NCI-H748 (cell line): ENCODE results near the gene ACHE.
A peak's percentile ranks its signal among the peaks of the same experiment; 100 is the strongest.

Experiments
- DNase-seq: peaks from one replicate; lab custom pipeline; 2025; ENCODE audit not compliant: unreplicated experiment; lab: John Stamatoyannopoulos, UW

Gene ACHE

DNA sequence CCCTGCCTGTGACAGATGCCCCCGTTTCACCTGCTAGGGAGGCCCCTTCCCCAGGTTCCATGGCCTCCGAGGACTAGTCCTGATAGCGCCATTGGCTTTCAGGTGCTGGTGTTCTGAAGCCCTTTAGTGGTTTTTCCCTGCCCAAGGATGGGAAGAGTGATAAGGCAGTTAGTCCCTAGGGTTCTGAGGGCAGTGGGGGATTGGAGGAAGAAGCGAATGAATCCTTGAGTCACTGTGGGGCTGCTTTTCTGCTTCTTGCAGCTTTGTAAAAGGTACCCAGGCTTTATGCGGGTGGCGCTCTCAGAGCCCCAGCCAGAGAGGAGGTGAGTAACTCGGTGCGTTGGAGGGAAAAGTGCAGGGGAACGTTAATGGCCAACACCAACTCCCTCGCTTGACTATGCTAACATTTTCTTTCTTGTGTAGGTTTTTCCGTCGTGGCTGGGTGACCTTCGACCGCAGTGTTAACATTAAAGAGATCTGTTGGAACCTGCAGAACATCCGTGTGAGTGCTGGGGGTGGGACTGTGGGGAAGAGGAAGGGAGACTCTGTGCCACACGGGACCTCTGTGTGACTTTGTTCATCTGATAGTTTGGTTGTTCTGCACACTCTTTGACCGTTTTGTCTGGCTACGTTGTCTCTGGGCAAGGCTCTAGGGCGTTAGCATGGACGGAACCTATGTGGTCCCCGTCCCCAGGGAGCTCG, 10.1 kb downstream of the ACHE start:
- no peak for DNase-seq

DNA sequence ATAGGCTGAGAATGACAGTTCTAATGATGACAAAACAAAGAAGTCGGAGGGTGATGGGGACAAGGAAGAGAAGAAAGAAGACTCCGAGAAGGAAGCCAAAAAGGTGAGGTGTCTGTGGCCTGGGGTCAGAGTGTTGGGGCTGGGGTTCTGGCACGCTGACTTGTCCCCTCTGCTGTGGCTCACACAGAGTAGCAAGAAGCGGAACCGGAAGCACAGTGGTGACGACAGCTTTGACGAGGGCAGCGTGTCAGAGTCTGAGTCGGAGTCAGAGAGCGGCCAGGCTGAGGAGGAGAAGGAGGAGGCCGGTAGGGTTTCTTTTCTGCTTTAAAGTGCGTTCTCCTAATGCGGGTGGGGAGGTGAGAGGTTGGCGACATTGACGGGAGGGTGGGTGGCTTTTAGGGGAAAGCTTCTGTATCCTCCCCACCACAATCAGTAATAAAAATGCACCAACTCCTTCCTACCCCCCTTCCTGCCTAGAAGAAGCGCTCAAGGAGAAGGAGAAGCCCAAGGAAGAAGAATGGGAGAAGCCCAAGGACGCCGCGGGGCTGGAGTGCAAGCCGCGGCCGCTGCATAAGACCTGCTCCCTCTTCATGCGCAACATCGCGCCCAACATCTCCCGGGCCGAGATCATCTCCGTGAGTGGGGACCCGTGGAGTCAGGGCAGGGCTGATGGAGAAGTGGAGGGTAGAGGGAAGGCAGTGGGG, 10.8 kb downstream of the ACHE start:
- DNase-seq, result no peak

DNA sequence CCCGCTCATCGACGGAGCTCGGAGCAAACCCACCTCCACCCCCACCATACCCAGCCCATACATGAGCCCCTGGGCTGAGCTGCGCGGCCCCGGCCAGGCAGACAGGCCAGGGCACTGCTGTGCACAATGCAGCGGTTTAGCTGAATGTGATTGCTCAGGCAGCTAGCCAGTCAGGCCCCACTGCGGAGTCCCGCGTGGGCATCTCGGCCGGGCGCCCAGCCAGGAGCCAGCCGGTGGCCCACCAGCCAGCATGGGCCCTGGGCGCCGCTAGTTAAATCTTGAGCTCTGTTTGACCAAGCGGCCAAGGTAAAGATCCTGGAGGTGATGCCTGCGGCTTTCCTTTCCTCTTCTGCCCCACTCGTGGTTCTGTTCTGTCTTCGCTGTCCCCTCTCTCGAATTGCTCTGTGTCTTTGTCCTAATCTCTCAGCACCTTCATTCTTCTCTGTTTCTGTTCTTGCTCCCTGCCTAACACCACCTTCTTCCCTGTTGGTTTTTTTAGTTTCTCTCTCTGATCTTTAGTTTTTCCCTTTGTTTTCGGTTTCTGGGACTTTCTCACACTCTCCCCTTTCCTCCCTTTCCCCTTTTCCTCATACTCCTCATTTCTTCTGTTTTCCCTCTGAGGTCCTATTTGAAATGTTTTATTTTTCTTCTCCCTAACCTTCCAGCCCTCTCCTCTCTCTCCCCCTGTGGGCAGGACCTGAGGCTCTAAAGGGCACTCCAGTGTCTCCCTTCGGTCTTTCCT, 12.7 kb downstream of the ACHE start:
- no peak for DNase-seq

DNA sequence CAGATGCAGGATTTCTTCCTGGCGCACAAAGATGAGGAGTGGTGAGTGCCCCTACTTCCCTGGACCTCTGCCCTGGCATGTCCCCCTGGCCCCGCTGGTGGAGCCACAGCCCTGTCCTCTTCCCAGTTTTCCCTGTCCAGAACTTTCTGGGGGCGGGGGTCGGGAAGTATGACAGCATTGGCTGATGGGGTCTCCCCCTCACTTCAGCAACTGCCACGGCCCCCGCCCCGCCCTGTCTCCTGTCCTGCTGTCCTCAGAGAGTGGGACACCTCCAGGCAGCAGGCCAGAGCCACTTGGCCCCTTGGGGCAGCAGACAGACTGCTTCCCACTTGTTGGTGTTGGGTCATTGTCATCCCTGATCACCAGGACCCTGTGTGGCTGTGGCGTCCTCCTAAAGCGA, 13.5 kb downstream of the ACHE start:
- DNase-seq, result no peak

DNA sequence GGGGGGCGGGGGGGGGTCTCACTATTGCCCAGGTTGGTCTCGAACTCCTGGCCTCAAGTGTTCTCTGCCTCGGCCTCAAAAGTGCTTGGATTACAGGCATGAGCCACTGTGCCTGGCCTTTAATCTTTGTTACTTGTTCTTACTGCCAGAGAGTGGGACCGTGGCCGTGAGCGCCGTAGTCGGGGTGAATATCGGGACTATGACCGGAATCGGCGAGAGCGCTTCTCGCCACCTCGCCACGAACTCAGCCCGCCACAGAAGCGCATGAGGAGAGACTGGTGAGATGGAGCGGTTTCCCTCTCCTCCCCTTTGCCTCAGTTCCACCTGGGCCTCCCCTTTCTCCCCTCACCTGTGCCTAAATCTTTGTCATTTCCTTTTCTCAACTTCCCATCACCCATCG, 14.6 kb downstream of the ACHE start:
- no peak for DNase-seq

DNA sequence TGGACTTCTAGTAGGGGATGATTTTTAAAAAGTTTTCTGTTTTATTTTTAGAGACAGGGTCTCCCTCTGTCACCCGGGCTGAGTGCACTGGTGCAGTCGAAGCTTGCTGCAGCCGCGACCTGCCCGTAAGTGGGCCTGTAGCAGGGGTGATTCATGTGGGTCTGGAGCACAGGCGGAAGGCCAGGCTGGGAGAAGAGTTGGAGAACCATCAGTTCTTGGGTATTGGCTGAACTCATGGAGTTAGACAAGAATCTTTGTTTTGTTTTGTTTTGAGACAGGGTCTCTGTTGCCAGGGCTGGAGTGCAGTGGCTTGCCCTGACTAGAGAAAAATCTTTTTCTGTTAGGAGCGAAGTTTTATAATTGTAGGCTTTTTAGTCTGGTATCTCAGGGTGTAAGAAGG, 15.0 kb downstream of the ACHE start:
- no peak for DNase-seq

DNA sequence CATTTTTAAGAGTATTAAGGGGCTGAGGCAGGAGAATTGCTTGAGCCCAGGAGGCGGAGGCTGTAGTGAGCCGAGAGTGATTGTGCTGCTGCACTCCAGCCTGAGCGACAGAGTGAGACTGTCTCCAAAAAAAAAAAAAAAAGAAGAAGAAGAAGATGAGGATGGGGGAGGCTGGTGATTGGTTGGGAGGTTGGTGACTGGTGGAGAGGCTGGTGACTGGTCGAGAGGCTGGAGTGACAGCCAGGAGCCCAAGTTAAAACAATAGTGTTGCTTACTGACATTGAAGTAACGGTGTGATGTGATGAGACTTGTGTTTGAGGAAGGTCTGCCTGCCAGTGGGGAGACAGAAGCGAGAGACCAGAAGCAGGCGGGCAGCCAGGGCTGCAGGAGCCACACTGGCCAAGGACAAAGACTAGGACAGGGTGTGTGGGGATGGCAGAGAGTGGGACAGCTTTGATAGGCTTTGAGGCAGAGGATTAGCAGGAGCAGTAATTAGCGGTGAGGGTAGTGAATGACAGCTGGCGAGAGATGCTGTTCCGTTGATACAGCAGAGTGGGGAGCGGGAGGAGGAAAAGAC, 15.9 kb downstream of the ACHE start:
- no peak for DNase-seq

DNA sequence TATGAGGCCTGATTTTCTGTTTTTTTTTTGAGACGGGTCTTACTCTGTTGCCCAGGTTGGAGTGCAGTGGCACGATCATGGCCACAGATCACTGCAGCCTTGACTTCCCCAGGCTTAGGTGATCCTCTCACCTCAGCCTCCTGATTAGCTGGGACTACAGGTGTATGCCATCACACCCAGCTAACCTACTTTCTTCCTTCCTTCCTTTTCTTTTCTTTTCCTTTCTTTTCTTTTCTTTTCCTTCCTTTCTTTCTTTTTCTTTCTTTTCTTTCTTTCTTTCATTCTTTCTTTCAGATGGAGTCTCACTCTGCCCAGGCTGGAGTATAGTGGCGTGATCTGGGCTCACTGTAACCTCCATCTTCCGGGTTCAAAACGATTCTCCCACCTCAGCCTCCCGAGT, 17.0 kb downstream of the ACHE start:
- no peak for DNase-seq

DNA sequence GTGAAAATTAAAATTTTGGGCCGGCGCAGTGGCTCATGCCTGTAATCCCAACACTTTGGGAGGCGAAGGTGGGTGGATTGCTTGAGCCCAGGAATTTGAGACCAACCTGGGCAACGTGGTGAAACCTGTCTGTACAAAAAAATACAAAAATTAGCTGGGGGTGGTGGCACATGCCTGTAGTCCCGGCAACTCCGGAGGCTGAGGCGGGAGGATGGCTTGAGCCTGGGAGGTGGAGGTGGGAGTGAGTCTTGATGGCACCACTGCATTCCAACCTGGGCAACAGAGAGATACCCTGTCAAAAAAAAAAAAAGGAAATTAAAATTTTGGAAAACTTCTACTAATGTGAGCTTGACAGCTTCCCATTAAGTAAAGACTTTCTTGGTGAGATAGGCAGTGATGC, 17.7 kb downstream of the ACHE start:
- no peak for DNase-seq

DNA sequence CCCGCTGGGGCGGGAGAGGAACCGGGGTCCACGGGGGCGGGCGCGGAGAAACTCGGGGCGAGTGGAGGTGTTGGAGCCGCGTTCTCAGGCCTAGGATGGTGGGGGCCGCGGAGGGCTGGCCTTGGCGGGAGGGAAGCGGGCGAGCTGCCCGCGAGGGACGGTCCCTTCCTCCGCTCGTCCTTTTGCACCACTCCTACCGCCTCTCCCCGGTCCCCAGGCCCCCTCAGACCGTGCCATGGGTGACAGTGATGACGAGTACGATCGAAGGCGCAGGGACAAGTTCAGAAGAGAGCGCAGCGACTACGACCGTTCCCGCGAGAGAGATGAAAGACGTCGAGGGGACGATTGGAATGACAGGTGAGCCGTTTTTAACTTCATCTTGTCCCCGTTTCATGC, 20.3 kb downstream of the ACHE start:
- DNase-seq, result peak; percentile 48

DNA sequence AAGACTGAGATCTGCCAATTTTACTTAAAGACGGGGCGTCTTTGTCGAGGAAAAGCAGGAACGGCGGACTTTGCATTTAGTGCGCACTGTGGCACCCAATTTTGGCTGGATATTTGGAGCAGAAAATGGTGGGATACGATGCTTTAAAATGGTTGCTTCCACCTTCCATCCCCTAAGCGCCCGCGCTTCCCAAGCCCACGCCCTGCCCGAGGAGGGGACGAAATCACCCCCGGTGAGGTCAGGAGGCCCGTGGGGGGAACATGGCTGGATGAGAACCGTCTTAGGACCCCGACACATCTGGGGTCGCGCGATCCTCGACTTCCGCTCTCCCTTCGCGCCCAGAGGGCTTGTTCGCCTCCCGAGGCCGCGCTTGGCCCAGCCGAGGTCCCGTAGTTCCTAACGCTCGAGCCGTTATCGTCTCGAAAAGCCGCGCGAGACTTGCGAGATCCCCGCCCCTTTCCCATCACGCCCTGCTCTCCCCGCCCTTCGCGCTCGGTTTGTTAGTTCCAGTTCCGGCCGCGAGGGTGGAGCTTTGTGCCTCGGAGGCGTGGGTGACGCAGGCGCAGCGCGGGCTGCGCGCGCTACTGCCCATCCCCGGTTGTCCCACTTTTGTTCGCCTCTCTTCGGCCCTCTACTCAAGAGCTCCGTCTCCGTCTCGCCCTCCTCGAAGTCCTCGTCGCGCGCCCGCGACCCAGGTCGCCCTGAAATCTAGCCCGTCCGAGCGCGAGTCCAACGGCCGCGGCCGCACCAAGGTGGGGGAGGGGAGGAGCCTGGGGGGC, 20.9 kb downstream of the ACHE start, which contains the start of gene SRRT:
Gene SRRT, plus strand, starts transcription at position 527 of the 779 bp plus-strand sequence. CDS start 488 bp downstream, outside the sequence.
- DNase-seq, result peak; percentile 99

DNA sequence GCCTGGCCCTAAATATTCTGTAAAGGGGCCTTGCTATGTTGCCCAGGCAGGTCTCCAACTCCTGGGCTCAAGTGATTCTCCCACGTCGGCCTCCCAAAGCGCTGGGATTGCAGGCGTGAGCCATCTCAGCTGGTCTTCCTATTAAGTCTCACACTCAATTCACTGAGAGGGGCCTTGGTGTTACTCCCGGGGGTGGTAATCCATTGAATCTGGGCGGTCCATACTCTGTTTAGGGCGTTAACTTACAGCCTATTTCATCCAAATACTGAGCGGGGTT, 21.4 kb downstream of the ACHE start:
- DNase-seq, result peak; percentile 48

DNA sequence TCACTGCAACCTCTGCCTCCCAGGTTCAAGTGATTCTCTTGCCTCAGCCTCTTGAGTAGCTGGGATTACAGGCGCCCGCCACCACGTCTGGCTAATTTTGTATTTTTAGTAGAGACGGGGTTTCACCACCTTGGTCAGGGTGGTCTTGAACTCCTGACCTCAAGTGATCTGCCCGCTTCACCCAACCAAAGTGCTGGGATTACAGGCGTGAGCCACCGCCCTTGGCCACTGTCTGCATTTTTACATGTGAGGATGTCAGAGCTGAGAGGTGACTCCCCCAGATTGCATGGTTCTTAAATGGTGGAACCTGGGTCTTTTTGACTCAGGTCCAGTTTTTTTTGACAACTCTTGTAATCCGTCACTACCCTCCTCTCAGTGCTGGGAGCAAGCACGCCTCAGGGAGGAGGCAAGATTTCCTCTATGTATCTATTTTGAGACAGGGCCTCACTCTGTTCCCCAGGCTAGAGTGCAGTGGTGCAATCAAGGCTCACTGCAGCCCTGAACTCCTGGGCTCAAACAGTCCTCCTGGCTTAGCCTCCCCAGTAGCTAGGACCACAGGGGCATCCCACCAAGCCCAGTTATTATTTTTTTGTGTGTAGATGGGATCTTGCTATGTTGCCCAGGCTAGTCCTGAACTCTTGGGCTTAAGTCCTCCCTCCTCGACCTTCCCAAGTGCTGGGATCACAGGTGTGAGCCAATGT, 21.9 kb downstream of the ACHE start:
- no peak for DNase-seq

DNA sequence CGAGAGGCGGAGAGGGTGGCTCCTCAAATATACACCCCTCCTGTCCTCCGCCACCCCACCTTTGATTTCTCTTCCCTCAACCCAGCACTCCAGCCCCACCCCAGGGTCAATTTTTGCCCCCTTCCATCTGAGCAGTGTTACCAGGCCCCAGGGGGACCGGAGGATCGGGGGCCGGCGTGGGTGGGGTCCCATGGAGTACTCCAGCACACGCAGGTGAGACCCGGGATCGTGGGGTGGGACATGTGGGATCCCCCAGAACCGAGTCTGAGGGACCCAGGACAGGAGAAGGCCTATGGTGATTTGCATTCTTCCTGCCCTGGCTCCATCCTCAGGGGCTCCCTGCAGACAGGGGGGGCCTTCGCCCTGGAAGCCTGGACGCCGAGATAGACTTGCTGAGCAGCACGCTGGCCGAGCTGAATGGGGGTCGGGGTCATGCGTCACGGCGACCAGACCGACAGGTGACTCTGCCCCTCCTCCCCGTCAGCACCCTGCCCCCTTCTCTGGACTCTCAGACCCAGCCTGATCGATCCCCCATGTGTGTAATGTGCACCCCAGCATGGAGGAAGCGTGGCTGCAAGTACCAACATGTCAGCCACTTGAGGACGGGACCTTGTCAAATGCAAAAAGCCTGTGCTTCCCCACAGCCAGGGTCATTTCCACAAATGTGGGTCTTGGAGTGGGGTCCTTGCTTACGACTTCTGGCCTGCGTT, 27.8 kb downstream of the ACHE start:
- DNase-seq, result no peak

DNA sequence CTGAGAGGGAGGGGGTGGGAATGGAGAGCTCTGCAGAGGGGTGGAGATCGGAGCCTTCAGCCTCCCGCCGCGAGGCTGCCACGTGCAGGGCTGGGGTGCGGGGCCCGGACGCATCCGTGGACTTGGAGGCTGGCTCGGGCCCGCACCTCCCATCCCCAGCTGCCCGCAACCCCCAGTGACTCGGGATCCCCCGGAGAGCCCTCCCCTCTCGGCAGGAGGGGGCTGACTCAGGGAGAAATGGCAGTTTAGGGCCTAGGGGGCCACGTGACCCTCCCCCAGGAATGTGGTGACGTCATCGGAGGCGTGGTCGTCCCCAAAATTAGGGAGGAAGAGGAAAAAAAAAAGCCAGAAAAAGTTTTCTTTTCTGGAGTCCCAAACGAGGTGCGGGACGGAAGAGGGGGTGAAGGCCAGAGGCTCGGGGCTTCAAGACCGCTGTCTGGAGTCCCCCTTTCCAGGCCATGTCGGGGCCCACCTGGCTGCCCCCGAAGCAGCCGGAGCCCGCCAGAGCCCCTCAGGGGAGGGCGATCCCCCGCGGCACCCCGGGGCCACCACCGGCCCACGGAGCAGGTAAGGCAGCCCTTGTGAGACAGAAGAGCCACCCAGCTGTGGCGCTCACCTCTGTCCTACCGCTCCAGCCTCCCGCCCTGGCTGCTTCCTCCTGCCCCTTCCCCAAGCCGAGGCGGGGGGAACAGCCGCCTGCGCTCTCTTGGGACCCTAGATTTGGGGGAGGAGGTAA, 28.5 kb downstream of the ACHE start, which contains the start of gene TRIP6:
Gene TRIP6, plus strand, starts transcription at position 348 of the 736 bp plus-strand sequence. Its CDS starts 111 bp downstream, at position 459.
- DNase-seq, result no peak

DNA sequence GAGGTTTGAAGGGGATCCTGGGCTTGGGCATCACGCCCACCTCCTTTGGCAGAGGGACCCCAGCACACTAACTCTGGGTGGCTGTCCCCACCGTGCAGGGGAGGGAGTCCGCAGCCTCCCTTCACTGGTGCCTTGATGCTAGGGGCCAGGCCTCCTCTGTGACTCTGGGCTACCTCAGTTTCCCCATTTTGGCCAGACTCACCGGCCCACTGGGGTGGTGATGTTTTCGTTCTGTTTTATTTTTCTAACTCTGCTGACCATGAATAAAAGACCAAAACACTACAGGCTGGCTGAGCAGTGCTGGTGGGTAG, 29.0 kb downstream of the ACHE start:
- no peak for DNase-seq

DNA sequence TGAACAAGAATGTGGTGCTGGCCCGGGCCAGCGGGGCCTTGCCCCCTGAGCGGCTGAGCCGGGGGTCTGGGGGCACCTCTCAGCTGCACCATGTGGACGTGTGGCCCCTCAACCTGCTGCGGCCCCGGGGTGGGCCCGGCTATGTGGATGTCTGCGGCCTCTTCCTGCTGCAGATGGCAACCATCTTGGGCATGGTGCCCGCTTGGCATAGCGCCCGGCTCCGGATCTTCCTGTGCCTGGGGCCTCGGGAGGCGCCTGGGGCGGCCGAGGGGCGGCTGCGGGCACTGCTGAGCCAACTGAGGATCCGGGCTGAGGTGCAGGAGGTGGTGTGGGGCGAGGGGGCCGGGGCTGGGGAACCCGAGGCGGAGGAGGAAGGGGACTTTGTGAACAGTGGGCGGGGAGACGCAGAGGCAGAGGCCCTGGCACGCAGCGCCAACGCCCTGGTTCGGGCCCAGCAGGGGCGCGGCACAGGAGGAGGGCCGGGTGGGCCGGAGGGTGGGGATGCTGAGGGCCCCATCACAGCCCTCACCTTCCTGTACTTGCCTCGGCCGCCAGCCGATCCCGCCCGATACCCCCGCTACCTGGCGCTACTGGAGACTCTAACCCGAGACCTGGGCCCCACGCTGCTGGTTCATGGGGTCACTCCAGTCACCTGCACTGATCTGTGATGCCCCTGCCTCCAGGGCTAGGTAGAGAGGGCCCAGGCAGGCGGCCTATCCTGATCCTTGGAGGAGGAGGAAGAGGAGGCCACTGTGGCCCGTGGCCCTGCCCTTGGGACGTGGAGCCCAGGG, 29.6 kb downstream of the ACHE start:
- DNase-seq, result no peak

DNA sequence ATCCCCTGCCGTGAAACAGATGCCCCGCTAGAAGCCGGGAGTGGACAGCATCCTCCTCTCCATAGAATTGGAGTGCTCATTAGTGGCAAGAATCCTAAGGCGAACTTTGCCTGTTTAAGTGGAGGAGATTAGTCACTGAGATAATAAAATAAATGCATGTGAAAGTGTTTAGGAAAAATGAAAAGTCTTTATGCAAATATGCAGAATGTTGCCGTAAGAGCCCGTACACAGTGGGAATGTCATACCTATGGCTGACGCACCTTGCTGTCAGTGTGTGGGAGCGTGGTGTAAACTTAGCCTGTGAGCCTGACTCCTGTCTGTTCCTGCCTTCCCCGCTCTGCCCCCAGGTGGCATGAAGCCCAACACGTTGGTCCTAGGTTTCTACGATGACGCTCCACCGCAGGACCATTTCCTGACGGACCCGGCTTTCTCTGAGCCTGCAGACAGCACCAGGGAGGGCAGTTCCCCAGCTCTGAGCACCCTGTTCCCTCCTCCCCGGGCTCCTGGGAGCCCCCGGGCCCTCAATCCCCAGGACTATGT, 30.2 kb downstream of the ACHE start:
- no peak for DNase-seq
